Pons (tissue), 1 donor: ENCODE measurements around the gene CHRNA7.
"Not testable (repeated sequence)": the region's sequence is repeated elsewhere in the genome, so short reads cannot be mapped to it uniquely, and the experiment has no call there.

Experiments used
- DNase-seq: peaks from one replicate; pipeline ENCODE4 v3.0.0-alpha.2; 2016; ENCODE audit warnings: low spot score

Gene CHRNA7

GRCh38 chr15:32120577-32121383 is 90.5 kb downstream of the CHRNA7 start:
- no peak for DNase-seq

GRCh38 chr15:32121384-32121695 is 91.0 kb downstream of the CHRNA7 start:
- no peak for DNase-seq

GRCh38 chr15:32122013-32122412 is 91.7 kb downstream of the CHRNA7 start:
- no peak for DNase-seq

- no peak for DNase-seq
Observed at GRCh38 chr15:32123473-32123872, 93.2 kb downstream of the CHRNA7 start.

GRCh38 chr15:32124726-32125125 is 94.4 kb downstream of the CHRNA7 start:
- no peak for DNase-seq

- DNase-seq, result no peak
Observed at GRCh38 chr15:32125595-32125994, 95.3 kb downstream of the CHRNA7 start.

- no peak for DNase-seq
Observed at GRCh38 chr15:32129815-32130214, 99.5 kb downstream of the CHRNA7 start.

GRCh38 chr15:32130823-32131222 is 100.5 kb downstream of the CHRNA7 start:
- no peak for DNase-seq

- no peak for DNase-seq
Observed at GRCh38 chr15:32131803-32132202, 101.5 kb downstream of the CHRNA7 start.

- no peak for DNase-seq
Observed at GRCh38 chr15:32132859-32133258, 102.5 kb downstream of the CHRNA7 start.

- no peak for DNase-seq
Observed at GRCh38 chr15:32134842-32135241, 104.5 kb downstream of the CHRNA7 start.

- DNase-seq, result no peak
Observed at GRCh38 chr15:32135335-32135734, 105.0 kb downstream of the CHRNA7 start.

- not testable (repeated sequence) for DNase-seq
Observed at GRCh38 chr15:32145512-32145911, 115.2 kb downstream of the CHRNA7 start.

- no peak for DNase-seq
Observed at GRCh38 chr15:32148833-32149555, 118.7 kb downstream of the CHRNA7 start.

- DNase-seq, result no peak
Observed at GRCh38 chr15:32152574-32152973, 122.3 kb downstream of the CHRNA7 start.

GRCh38 chr15:32153868-32154623 is 123.7 kb downstream of the CHRNA7 start:
- not testable (repeated sequence) for DNase-seq

- DNase-seq, result not testable (repeated sequence)
Observed at GRCh38 chr15:32162143-32162542, 131.8 kb downstream of the CHRNA7 start.

- DNase-seq, result not testable (repeated sequence)
Observed at GRCh38 chr15:32164065-32164464, 133.8 kb downstream of the CHRNA7 start.

GRCh38 chr15:32164747-32165146 is 134.4 kb downstream of the CHRNA7 start:
- DNase-seq, result not testable (repeated sequence)

- not testable (repeated sequence) for DNase-seq
Observed at GRCh38 chr15:32165775-32166174, 135.5 kb downstream of the CHRNA7 start.

- DNase-seq, result not testable (repeated sequence)
Observed at GRCh38 chr15:32166270-32166669, 136.0 kb downstream of the CHRNA7 start.

GRCh38 chr15:32167913-32168312 is 137.6 kb downstream of the CHRNA7 start:
- not testable (repeated sequence) for DNase-seq

- not testable (repeated sequence) for DNase-seq
Observed at GRCh38 chr15:32180579-32180978, 150.3 kb downstream of the CHRNA7 start.
